Sigmoid colon (tissue), 7 donors: ENCODE results near the gene RBM28. TPM values are rescaled to one million over a fixed set of nuclear protein-coding genes. Genes with fewer than 3 reads are reported as not detected.
"Not testable (repeated sequence)": the region's sequence is repeated elsewhere in the genome, so short reads cannot be mapped to it uniquely, and the experiment has no call there.

ENCODE experiments used
- DNase-seq: peaks from one replicate; pipeline ENCODE4 v3.0.0-alpha.2; 2019
- H3K27ac ChIP-seq, 4 donors: fragments of 200-600 bp; sonication (generic); one replicate each; pipeline ENCODE4 v1.5.1; 2016 to 2019; ENCODE audit warnings: mild to moderate bottlenecking in 1 of 4
- H3K27me3 ChIP-seq, 3 donors: fragments of 200-600 bp; sonication (generic); one replicate each; pipeline ENCODE4 v1.5.1; 2019; ENCODE audit warnings: mild to moderate bottlenecking in 1 of 3
- H3K36me3 ChIP-seq, 4 donors: fragments of 200-600 bp; sonication (generic); one replicate each; pipeline ENCODE4 v1.5.1; 2016 to 2019
- H3K4me1 ChIP-seq, 4 donors: fragments of 200-600 bp; sonication (generic); one replicate each; pipeline ENCODE4 v1.5.1; 2017 to 2019
- H3K4me3 ChIP-seq, 4 donors: fragments of 200-600 bp; sonication (generic); one replicate each; pipeline ENCODE4 v1.5.1; 2017 to 2019; ENCODE audit warnings: mild to moderate bottlenecking in 2 of 4, moderate library complexity in 1 of 4
- H3K9me3 ChIP-seq, 4 donors: fragments of 200-600 bp in 3 of 4; sonication (generic) in 3 of 4; one replicate each; pipeline versions ENCODE4 v1.5.1 to v1.6.1; 2013 to 2019
- EP300 ChIP-seq, 4 donors: sonication (generic); formaldehyde crosslinking; IDR thresholded peaks; one replicate each; pipeline ENCODE4 v1.6.1; 2017; ENCODE audit warnings: antibody characterized with exemption in 4 of 4
- POLR2A ChIP-seq, 2 donors: fragments of 450-650 bp; IDR thresholded peaks; one replicate each; pipeline ENCODE4 v1.6.1; 2016; ENCODE audit warnings: antibody characterized with exemption in 2 of 2, mild to moderate bottlenecking in 2 of 2, moderate library complexity in 2 of 2
- POLR2AphosphoS5 ChIP-seq, 4 donors: sonication (generic); formaldehyde crosslinking; IDR thresholded peaks; one replicate each; pipeline ENCODE4 v1.6.1; 2017; ENCODE audit warnings: antibody characterized with exemption in 4 of 4
- WGBS, 2 donors: extraction: QIAGEN DNeasy Blood & Tissue Kit; methylation state at CpG; one replicate each; pipeline ENCODE4 v1.1.7; 2013; 5-methylcytosine and 5-hydroxymethylcytosine counted together
- intact Hi-C: fragments of 100-400 bp; cut with DNase I; formaldehyde crosslinking; loops from one replicate; pipeline ENCODE4 v1.15.1; 2023
- polyA plus RNA-seq, 3 donors: library from polyadenylated mRNA; stranded (reverse); fragments of 200-250 nt; gene quantifications; one replicate each; pipeline ENCODE4 v1.2.3, GENCODE V29; 2013
- total RNA-seq, 4 donors: library from RNA; depleted of rRNA; stranded (reverse); fragments of >200 nt; gene quantifications; one replicate each; pipeline ENCODE4 v1.1.0, GENCODE V29; 2016
- TF ChIP-seq, protein P1 (sequence below), 4 experiments: fragments of 450-650 bp in 3 of 4; fragments of 200-600 bp in 1 of 4; IDR thresholded peaks; one replicate each; pipeline ENCODE4 v1.5.1; 2016 to 2019; ENCODE audit warnings: antibody characterized with exemption in 4 of 4, mild to moderate bottlenecking in 3 of 4, moderate library complexity in 2 of 4
- donor health status: healthy with polysubstance abuse.
- donor health status: Bipolar disorder and iron deficiency.
- donor health status: healthy.

RBM28 gene
- total and polyA plus RNA-seq, 7 donors = 6.6 to 36.3 (median 15.1) TPM

DNA sequence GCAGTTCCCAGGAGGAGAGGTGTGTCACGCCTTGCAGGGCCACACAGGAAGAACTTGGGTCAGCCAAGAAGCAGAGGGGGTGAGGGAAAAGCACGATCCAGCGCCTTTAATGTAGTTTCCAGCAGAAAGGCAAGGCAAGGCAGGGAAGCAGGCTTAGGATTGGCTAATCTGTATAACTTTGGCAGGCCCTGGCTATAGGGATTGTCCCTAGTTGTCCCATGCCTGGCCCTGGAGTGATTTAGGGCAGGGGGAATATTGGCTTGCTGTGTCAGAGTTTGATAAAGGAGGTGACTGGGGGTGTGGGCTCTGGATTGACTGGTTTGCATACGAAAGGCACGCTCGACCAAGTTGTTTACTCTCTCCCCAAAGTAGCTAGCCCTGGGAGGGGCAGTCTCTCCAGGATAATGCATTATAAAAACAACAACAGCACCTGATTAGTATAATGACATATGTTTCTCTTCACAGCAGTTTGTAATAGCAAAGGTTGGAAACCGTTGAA, 44.5 kb downstream of the RBM28 start:
- 47 to 71% methylated on average over 7 of the region's 7 CpGs for WGBS, 2 donors
- no peaks in the 10 kb centered on the region for H3K27me3 ChIP-seq
- H3K36me3 ChIP-seq = peaks cover 0 to 19% (median 0%) of the 10 kb centered on the region in 4 donors
- intact Hi-C loops = no loop called here
- H3K9me3 ChIP-seq = no peaks in the 10 kb centered on the region
- no peak for DNase-seq
- no peak overlapping the region for H3K27ac ChIP-seq
- TF ChIP-seq, protein P1, sequence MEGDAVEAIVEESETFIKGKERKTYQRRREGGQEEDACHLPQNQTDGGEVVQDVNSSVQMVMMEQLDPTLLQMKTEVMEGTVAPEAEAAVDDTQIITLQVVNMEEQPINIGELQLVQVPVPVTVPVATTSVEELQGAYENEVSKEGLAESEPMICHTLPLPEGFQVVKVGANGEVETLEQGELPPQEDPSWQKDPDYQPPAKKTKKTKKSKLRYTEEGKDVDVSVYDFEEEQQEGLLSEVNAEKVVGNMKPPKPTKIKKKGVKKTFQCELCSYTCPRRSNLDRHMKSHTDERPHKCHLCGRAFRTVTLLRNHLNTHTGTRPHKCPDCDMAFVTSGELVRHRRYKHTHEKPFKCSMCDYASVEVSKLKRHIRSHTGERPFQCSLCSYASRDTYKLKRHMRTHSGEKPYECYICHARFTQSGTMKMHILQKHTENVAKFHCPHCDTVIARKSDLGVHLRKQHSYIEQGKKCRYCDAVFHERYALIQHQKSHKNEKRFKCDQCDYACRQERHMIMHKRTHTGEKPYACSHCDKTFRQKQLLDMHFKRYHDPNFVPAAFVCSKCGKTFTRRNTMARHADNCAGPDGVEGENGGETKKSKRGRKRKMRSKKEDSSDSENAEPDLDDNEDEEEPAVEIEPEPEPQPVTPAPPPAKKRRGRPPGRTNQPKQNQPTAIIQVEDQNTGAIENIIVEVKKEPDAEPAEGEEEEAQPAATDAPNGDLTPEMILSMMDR (IDR thresholded peaks at IDR 0.05) = no peak
- TF ChIP-seq POLR2AphosphoS5 (IDR thresholded peaks at IDR 0.05) = no peak
- TF ChIP-seq EP300 (IDR thresholded peaks at IDR 0.05) = no peak
- TF ChIP-seq POLR2A (IDR thresholded peaks at IDR 0.05) = no peak
- H3K4me1 ChIP-seq = no peaks in the 10 kb centered on the region
- H3K4me3 ChIP-seq = no peak overlapping the region

DNA sequence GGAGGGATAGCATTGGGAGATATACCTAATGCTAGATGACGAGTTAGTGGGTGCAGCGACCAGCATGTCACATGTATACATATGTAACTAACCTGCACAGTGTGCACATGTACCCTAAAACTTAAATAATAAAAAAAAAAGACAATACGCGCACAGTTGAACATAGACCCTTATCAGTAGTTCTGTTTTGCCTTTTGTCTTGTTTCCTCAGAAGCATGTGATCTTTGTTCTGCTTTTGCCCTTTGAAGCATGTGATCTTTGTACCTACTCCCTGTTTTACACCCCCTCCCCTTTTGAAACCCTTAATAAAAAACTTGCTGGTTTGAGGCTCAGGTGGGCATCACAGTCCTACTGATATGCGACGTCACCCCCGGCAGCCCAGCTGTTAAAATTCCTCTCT, 45.7 kb downstream of the RBM28 start:
- H3K4me1 ChIP-seq, H3K4me3 ChIP-seq, H3K36me3 ChIP-seq, DNase-seq, intact Hi-C loops, H3K27me3 ChIP-seq, H3K27ac ChIP-seq, H3K9me3 ChIP-seq: not testable (repeated sequence)
- WGBS, 2 donors = 38 to 75% methylated on average over 5 to 6 of the region's 7 CpGs

DNA sequence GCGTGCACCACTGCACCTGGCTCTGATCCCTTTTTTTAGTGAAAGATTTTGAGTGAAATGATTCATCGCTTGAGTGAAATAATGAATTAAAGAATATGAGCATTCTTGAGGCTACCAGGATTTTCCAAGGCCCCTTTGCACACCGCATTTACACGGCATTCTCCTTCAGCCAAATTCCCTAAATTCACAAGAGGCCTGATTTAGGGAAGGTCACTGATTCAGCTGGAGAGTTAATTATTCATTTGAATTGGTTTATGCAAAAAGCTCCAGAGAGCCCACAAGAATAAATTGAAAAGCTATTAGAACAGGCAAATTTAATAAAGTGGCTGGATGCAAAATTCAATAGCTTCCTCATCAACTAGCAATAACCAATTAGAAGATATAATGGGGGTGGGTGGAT, 56.2 kb downstream of the RBM28 start:
- Histone ChIP-seq H3K9me3 (no peaks in the 10 kb centered on the region), H3K4me3 (no peak overlapping the region), H3K4me1 (no peaks in the 10 kb centered on the region), H3K36me3 (peaks cover 0 to 15% (median 0%) of the 10 kb centered on the region in 4 donors), H3K27me3 (no peaks in the 10 kb centered on the region), H3K27ac (no peak overlapping the region)
- TF ChIP-seq EP300 (IDR thresholded peaks at IDR 0.05) (no peak), POLR2A (IDR thresholded peaks at IDR 0.05) (no peak), POLR2AphosphoS5 (IDR thresholded peaks at IDR 0.05) (no peak)
- TF ChIP-seq, protein P1 (IDR thresholded peaks at IDR 0.05) = no peak
- DNase-seq = no peak
- intact Hi-C loops = no loop called here
- 94 to 96% methylated on average over 4 of the region's 4 CpGs for WGBS, 2 donors

DNA sequence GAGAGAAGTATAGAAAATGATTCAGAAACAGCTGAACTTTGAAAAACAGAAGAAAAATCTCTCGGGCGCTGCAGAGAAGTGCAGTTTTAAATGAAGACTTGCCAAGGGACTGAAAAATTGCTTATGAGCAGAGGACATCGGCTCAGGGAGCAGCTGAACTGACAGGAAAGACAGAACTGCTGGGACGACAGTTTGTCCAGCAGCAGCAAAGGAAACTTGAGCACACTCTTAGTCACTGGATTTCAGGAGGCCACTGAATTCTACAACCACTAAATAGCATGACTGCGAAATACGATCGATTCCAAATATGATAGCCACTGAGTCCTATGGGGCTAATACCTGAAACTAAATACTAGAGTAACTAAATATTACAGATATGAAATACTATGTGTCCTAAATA, 59.6 kb downstream of the RBM28 start:
- H3K36me3 ChIP-seq = peaks cover 0 to 12% (median 0%) of the 10 kb centered on the region in 4 donors
- H3K27ac ChIP-seq = no peak overlapping the region
- 92 to 94% methylated on average over 7 of the region's 7 CpGs for WGBS, 2 donors
- no peaks in the 10 kb centered on the region for H3K4me1 ChIP-seq
- no peak for DNase-seq
- H3K27me3 ChIP-seq = no peaks in the 10 kb centered on the region
- TF ChIP-seq, protein P1 (IDR thresholded peaks at IDR 0.05) = no peak
- TF ChIP-seq POLR2AphosphoS5 (IDR thresholded peaks at IDR 0.05) = no peak
- intact Hi-C loops = no loop called here
- H3K4me3 ChIP-seq = no peak overlapping the region
- H3K9me3 ChIP-seq = peaks cover 0 to 3% (median 0%) of the 10 kb centered on the region in 4 donors

DNA sequence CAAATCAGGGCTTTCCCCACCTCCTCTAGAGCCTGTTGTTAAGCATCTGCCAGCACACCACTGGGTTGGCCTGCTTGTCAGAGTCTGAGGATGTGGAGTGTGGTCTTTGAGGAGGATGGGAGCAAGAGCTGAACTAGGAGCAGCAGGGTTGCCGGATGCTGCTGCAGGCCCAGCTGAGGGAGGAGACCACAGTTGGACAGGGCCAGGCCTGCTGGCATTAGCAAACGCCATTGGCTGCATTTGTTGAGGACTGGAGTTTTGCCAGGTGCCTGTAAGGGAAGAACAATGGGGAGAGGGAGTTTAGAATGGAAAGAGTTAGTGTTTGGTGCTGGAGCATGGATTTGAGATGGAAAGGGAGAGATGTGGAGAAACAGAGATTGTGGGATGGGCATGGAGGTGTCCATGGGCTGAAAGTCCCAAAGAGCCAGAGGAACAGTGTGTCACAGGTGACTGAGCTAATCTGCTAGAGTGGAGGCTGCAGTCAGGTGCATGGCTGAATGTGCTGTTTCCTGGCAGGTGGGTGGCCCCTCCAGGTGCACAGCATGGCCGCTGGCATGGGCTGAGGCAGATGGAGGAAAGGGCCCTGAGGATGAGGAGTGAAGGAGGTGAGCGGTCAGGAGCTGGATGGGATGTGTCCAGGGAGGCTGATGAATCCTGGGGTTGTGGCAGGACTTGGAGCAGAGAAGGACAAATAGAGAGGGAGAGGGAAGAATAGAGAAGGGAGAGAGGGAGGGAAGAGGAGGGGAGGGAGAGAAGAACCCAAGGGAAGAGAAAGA, 61.9 kb downstream of the RBM28 start:
- Histone ChIP-seq H3K4me3 (no peak overlapping the region), H3K9me3 (peaks cover 0 to 3% (median 0%) of the 10 kb centered on the region in 4 donors), H3K4me1 (no peaks in the 10 kb centered on the region), H3K27ac (no peak overlapping the region), H3K27me3 (no peaks in the 10 kb centered on the region), H3K36me3 (peaks cover 0 to 12% (median 0%) of the 10 kb centered on the region in 4 donors)
- intact Hi-C loops = no loop called here
- WGBS, 2 donors = 90 to 92% methylated on average over 4 of the region's 4 CpGs
- TF ChIP-seq, protein P1 (IDR thresholded peaks at IDR 0.05) = no peak
- no peak for TF ChIP-seq EP300 (IDR thresholded peaks at IDR 0.05)
- TF ChIP-seq POLR2A (IDR thresholded peaks at IDR 0.05) = no peak
- no peak for TF ChIP-seq POLR2AphosphoS5 (IDR thresholded peaks at IDR 0.05)
- no peak for DNase-seq

DNA sequence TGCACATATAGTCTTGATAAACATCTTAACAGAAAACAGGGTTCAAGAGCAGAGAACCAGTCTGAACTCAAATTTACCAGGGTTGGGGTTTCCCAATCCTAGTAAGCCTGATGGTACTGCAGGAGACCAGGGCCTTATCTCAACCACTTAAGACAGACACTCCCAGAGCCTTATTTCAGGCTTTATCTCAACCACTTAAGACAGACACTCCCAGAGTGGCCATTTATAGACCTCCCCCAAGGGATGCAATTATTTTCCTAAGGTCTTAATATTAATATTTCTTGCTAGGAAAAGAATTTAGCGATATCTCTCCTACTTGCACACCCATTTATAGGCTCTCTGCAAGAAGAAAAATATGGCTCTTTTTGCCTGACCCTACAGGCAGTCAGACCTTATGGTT, 63.3 kb downstream of the RBM28 start:
- H3K27ac ChIP-seq, H3K36me3 ChIP-seq, H3K27me3 ChIP-seq, H3K9me3 ChIP-seq, DNase-seq, intact Hi-C loops, H3K4me3 ChIP-seq, H3K4me1 ChIP-seq: not testable (repeated sequence)
- WGBS, 2 donors = 83 to 90% methylated on average over 1 of the region's 1 CpG
